Activated CD8-positive, alpha-beta memory T cell treated with anti-CD3 and anti-CD28 coated beads for 48 hours (primary cell): ENCODE data around the gene CBX3.
"Not testable (repeated sequence)": the region's sequence is repeated elsewhere in the genome, so short reads cannot be mapped to it uniquely, and the experiment has no call there.

Experiments used
- DNase-seq, 3 experiments: peaks; one replicate each; pipeline ENCODE4 v3.0.0-alpha.2; 2020; ENCODE audit warnings: low read depth in 2 of 3, low spot score in 2 of 3

Gene CBX3

GRCh38 chr7:26200444-26201246 is 900 bp upstream of the CBX3 start, which contains the start of gene HNRNPA2B1:
Gene HNRNPA2B1 (minus strand): TSS chr7:26200746. CDS start chr7:26200577, 169 bp downstream.
- DNase-seq = peak; percentile 95 to 99 (median 98)

GRCh38 chr7:26202019-26202990 is 760 bp downstream of the CBX3 start:
- peak in 1 of 3 experiments; percentile 38 for DNase-seq

GRCh38 chr7:26203016-26203415 is 1.5 kb downstream of the CBX3 start:
- no peak for DNase-seq

DNA sequence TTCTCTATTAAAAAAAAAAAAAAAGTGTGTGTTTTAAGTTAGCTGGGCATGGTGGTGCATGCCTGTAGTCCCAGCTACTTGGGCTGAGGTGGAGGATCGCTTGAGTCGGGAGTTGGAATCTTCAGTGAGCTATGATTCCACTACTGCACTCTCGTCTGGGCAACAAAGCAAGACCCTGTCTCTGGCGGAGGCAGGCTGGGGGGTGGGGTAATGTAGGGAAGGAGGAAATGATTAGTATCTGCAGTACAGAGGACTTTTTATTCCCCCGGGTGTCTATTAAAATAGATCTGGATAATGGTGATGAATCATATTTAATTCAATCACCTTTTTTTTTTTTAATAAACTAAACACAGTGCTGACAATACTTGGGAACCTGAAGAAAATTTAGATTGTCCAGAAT is 6.5 kb downstream of the CBX3 start:
- no peak for DNase-seq

- no peak for DNase-seq
Observed at GRCh38 chr7:26212921-26213718, 11.6 kb downstream of the CBX3 start.

DNA sequence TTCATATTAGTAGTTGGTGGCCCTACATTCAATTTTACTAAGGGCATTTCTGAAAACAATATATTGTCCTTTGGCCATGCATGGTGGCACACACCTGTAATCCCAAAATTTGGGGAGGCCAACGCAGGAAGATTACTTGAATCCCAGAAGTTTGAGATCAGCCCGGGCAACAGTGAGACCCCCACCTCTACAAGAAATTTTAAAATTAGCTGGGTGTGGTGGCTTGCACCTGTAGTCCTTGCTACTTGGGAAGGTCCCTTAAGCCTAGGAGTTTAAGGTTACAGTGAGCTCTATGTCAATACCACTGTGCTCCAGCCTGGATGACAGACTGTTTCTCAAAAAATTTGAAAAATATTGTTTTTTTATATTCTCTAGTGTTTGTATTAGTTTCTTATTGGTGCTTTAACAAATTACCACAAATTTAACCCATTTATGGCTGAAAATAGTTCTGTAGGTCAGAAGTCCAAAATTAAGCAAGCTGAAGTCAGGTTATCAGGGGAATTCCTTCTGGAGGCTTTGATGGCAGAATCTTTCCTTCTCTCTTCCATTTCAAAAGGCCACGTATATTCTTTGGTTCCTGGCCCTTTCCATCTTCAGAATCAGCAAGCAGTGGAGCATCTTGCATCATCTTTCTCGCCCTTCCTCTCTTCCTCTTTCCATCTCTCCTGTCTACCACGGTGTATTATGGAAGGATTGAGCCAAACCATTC is 12.4 kb downstream of the CBX3 start:
- DNase-seq = no peak

DNA sequence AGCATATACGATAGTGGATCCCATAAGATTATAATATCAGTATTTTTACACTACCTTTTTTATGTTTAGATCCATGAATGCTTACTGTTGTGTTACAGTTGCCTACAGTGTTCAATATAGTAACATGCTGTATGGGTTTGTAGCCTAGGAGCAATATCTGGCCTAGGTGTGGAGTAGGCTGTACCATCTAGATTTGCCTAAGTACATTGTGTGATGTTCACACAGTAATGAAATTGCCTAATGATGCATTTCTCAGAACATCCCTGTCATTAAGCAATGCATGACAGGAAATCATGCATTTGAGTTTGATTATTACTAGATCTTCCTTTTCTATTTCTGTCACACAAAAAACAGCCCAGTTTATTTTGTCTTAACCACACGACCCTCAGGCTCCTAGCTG is 14.5 kb downstream of the CBX3 start:
- DNase-seq = no peak

DNA sequence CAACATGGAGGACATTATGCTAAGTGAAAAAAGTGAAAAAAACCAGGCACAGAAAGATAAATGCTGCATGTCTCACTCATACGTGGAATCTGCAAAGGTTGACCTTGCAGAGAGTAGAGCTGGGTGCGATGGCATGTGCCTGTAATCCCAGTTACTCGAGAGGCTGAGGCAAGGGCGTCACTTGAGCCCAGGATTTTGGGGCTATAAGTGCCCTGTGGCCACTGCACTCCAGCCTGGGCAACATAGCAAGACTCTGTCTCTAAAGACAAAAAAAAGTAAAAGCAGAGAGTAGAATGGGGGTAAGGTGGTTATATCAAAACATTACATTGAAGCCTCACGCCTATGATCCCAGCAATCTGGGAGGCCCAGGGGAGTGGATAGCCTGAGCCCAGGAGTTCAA is 22.8 kb downstream of the CBX3 start:
- DNase-seq = no peak

GRCh38 chr7:26227987-26228386 is 26.4 kb downstream of the CBX3 start:
- no peak for DNase-seq

GRCh38 chr7:26233902-26234511 is 32.5 kb downstream of the CBX3 start:
- DNase-seq = no peak

- no peak for DNase-seq
Observed at GRCh38 chr7:26237035-26237807, 35.7 kb downstream of the CBX3 start.

DNA sequence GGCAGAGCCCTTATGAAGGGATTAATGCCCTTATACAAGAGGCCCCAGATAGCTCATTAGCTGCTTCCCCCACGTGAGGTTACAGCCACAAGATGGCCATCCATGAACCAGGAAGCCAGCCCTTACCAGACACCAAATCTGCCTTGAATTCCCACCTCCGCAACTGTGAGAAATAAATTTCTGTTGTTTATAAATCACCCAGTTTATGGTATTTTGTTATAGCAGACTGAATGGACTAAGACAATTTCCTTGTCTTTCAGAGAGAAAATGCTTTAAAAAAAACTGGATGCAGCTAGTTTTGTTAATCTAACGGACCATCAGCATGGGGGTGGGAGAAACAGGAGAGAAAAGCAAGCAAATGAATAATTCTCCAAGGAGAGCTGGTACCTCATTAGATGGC is 36.5 kb downstream of the CBX3 start:
- no peak for DNase-seq

GRCh38 chr7:26245150-26245549 is 43.6 kb downstream of the CBX3 start:
- no peak for DNase-seq

DNA sequence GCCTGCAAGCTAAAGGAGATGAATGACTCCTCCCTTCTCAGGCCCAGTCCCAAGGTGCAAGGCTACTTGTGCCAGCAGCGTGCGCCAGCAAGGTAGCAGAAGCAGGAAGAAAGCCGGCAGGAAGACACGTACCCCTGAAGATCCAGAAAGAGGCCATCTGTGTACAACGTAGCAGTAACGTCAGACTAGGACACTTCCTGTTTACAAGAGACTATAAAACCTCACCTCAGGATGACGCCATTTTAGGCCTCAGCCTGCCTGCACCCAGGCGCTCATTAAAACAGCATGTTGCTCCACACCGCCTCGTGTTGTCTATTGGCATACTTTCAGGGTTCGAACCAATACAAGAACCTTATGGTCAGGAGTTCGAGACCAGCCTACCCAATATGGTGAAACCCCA is 48.7 kb downstream of the CBX3 start:
- no peak for DNase-seq

- DNase-seq = not testable (repeated sequence)
Observed at GRCh38 chr7:26261866-26262265, 60.3 kb downstream of the CBX3 start.
